HepG2 (cell line): ENCODE data around the gene CES2.
"Not testable (repeated sequence)": the region's sequence is repeated elsewhere in the genome, so short reads cannot be mapped to it uniquely, and the experiment has no call there.

ENCODE experiments used
- CSRNP2 ChIP-seq: sonication (generic); formaldehyde crosslinking; conservative IDR thresholded peaks from 2 replicates; pipeline ENCODE4 v1.8.0; 2022; ENCODE audit warnings: low read depth, missing genetic modification reagents
- DMAP1 ChIP-seq: IDR thresholded peaks from 2 replicates; pipeline ENCODE4 v1.6.1; 2016
- E2F1 ChIP-seq: sonication (generic); formaldehyde crosslinking; IDR thresholded peaks from 2 replicates; pipeline ENCODE4 v1.5.0; 2020; ENCODE audit warnings: missing genetic modification reagents
- POLR2A ChIP-seq, 2 experiments: IDR thresholded peaks; 2 replicates each; pipeline ENCODE4 v1.6.1; 2011; ENCODE audit warnings: low read depth in 2 of 2, low read length in 2 of 2, mild to moderate bottlenecking in 1 of 2, moderate library complexity in 1 of 2; ENCODE audit not compliant: insufficient read depth in 1 of 2
- POLR2AphosphoS5 ChIP-seq: IDR thresholded peaks from 2 replicates; pipeline ENCODE4 v1.6.1; 2012; ENCODE audit warnings: low read depth, low read length
- SATB2 ChIP-seq: sonication (generic); formaldehyde crosslinking; IDR thresholded peaks from 2 replicates; pipeline ENCODE4 v1.5.0; 2020; ENCODE audit warnings: missing genetic modification reagents
- ZMYM3 ChIP-seq: sonication (generic); formaldehyde crosslinking; IDR thresholded peaks from 2 replicates; pipeline ENCODE4 v1.5.1; 2020; ENCODE audit warnings: mild to moderate bottlenecking, missing genetic modification reagents
- ZNF274 ChIP-seq: sonication (generic); formaldehyde crosslinking; IDR thresholded peaks from 2 replicates; pipeline ENCODE4 v1.5.1; 2020; ENCODE audit warnings: mild to moderate bottlenecking, missing genetic modification reagents
- ZNF335 ChIP-seq: sonication (generic); formaldehyde crosslinking; IDR thresholded peaks from 2 replicates; pipeline ENCODE4 v1.4.0; 2020; ENCODE audit warnings: missing genetic modification reagents
- ZNF512 ChIP-seq: sonication (generic); formaldehyde crosslinking; IDR thresholded peaks from 2 replicates; pipeline ENCODE4 v1.4.0; 2020; ENCODE audit warnings: mild to moderate bottlenecking, missing genetic modification reagents
- ZNF652 ChIP-seq: IDR thresholded peaks from 2 replicates; pipeline ENCODE4 v1.6.1; 2016; ENCODE audit warnings: low read depth, borderline replicate concordance

GRCh38 chr16:66944971-66945370 is 9.7 kb downstream of the CES2 start:
- TF ChIP-seq ZMYM3 (CRISPR knock-in tag); ZNF335 (CRISPR knock-in tag); DMAP1; CSRNP2; POLR2AphosphoS5; POLR2A (IDR thresholded peaks at IDR 0.05; ENCODE audit: insufficient read depth in 1 of 2, low read depth in 2 of 2, low read length in 2 of 2); ZNF652; SATB2 (CRISPR knock-in tag); ZNF512 (CRISPR knock-in tag); ZNF274 (CRISPR knock-in tag); E2F1 (CRISPR knock-in tag): not testable (repeated sequence)
